Neural cell (in vitro differentiated cells): ENCODE results near the gene ACOX3. TPM values are rescaled to one million over a fixed set of nuclear protein-coding genes. Genes with fewer than 3 reads are reported as not detected.

Experiments used
- H2AFZ ChIP-seq: fragments of 200-600, 300-800 bp; sonication (generic), shearing (Covaris generic); 2 replicates; pipeline ENCODE4 v1.6.0; 2014; ENCODE audit warnings: low read depth, mild to moderate bottlenecking, antibody characterized with exemption, low read length, moderate library complexity
- H3F3A ChIP-seq: fragments of 200-600 bp; shearing (Covaris generic); 2 replicates; pipeline ENCODE4 v1.6.1; 2016; ENCODE audit warnings: mild to moderate bottlenecking, moderate library complexity, mixed read lengths, antibody characterized with exemption, low read length; ENCODE audit not compliant: insufficient read depth, poor library complexity, severe bottlenecking
- H3K27ac ChIP-seq: fragments of 200-600, 300-800 bp; sonication (generic), shearing (Covaris generic); 2 replicates; pipeline ENCODE4 v1.5.1; 2014; ENCODE audit warnings: mild to moderate bottlenecking, low read length, moderate library complexity
- H3K27me3 ChIP-seq: fragments of 300-800, 200-600 bp; sonication (generic), shearing (Covaris generic); 2 replicates; pipeline ENCODE4 v1.6.0; 2014; ENCODE audit warnings: mild to moderate bottlenecking, low read depth, low read length, moderate library complexity; ENCODE audit not compliant: insufficient read depth
- H3K36me3 ChIP-seq: fragments of 300-800, 200-600 bp; sonication (generic), shearing (Covaris generic); 2 replicates; pipeline ENCODE4 v1.5.1; 2014; ENCODE audit warnings: mild to moderate bottlenecking, antibody characterized with exemption, low read length, moderate library complexity; ENCODE audit not compliant: insufficient read depth
- H3K4me2 ChIP-seq: fragments of 300-800, 200-600 bp; sonication (generic), shearing (Covaris generic); 2 replicates; pipeline ENCODE4 v1.6.0; 2014; ENCODE audit warnings: mild to moderate bottlenecking, low read length
- H3K4me3 ChIP-seq: fragments of 300-800, 200-600 bp; sonication (generic), shearing (Covaris generic); 2 replicates; pipeline ENCODE4 v1.5.1; 2014; ENCODE audit warnings: mild to moderate bottlenecking, low read length, moderate library complexity
- H3K79me2 ChIP-seq: fragments of 200-600 bp; shearing (Covaris generic); replicated peaks from 2 replicates; pipeline ENCODE4 v1.6.0; 2014; ENCODE audit warnings: mild to moderate bottlenecking, low read length, moderate library complexity; ENCODE audit not compliant: insufficient read depth
- H3K9ac ChIP-seq: fragments of 300-800, 200-600 bp; sonication (generic), shearing (Covaris generic); 2 replicates; pipeline ENCODE4 v1.6.1; 2016; ENCODE audit warnings: mild to moderate bottlenecking, low read length, mixed read lengths
- H3K9me2 ChIP-seq: fragments of 200-600 bp; shearing (Covaris generic); 2 replicates; pipeline ENCODE4 v1.6.1; 2016; ENCODE audit warnings: mild to moderate bottlenecking, low read length, mixed read lengths; ENCODE audit not compliant: insufficient read depth
- H3K9me3 ChIP-seq: fragments of 200-600, 300-800 bp; sonication (generic), shearing (Covaris generic); 2 replicates; pipeline ENCODE4 v1.6.1; 2016; ENCODE audit warnings: mild to moderate bottlenecking, mixed run types, low read length, moderate library complexity, mixed read lengths
- H4K20me1 ChIP-seq: fragments of 200-600 bp; shearing (Covaris generic); 2 replicates; pipeline ENCODE4 v1.6.1; 2016; ENCODE audit warnings: mild to moderate bottlenecking, mixed run types; ENCODE audit not compliant: insufficient read depth
- EP300 ChIP-seq: fragments of 450-650 bp; conservative IDR thresholded peaks from 2 replicates; pipeline ENCODE4 v1.6.1; 2014; ENCODE audit warnings: antibody characterized with exemption, mild to moderate bottlenecking, moderate library complexity; ENCODE audit not compliant: poor library complexity, severe bottlenecking
- EZH2 ChIP-seq: fragments of 200-600, 300-800 bp; shearing (Covaris generic), sonication (generic); IDR thresholded peaks from 2 replicates; pipeline ENCODE4 v1.6.1; 2014; ENCODE audit warnings: antibody characterized with exemption, low read length, borderline replicate concordance, mild to moderate bottlenecking; ENCODE audit not compliant: insufficient read depth, poor library complexity, severe bottlenecking
- MXI1 ChIP-seq: fragments of 450-650 bp; conservative IDR thresholded peaks from 2 replicates; pipeline ENCODE4 v1.6.1; 2014; ENCODE audit warnings: antibody characterized with exemption, mild to moderate bottlenecking; ENCODE audit not compliant: poor library complexity, severe bottlenecking
- POLR2AphosphoS5 ChIP-seq: IDR thresholded peaks from 2 replicates; pipeline ENCODE4 v1.6.1; 2012
- RAD21 ChIP-seq: fragments of 450-650 bp; conservative IDR thresholded peaks from 2 replicates; pipeline ENCODE4 v1.6.1; 2014; ENCODE audit warnings: antibody characterized with exemption, mild to moderate bottlenecking, moderate library complexity
- REST ChIP-seq: IDR thresholded peaks from 2 replicates; pipeline ENCODE4 v1.6.1; 2012; ENCODE audit warnings: borderline replicate concordance
- SMC3 ChIP-seq: fragments of 450-650 bp; conservative IDR thresholded peaks from 2 replicates; pipeline ENCODE4 v1.6.1; 2014; ENCODE audit warnings: antibody characterized with exemption, mild to moderate bottlenecking, moderate library complexity; ENCODE audit not compliant: poor library complexity
- TAF1 ChIP-seq: IDR thresholded peaks from 2 replicates; pipeline ENCODE4 v1.6.1; 2012; ENCODE audit warnings: low read depth
- polyA plus RNA-seq: library from polyadenylated mRNA; depleted of rRNA; stranded (reverse); fragments of >200 nt; gene quantifications from 2 replicates; pipeline ENCODE4 v1.2.3, GENCODE V29; 2014
- TF ChIP-seq, protein P1 (sequence below): fragments of 450-650 bp; IDR thresholded peaks from 2 replicates; pipeline ENCODE4 v1.5.1; 2014; ENCODE audit warnings: antibody characterized with exemption, mild to moderate bottlenecking, moderate library complexity; ENCODE audit not compliant: poor library complexity, severe bottlenecking

Gene ACOX3
- polyA plus RNA-seq, 1 donor from 2014 or later = 13.2 TPM

GRCh38 chr4:8334786-8335460 lies 105.6 kb downstream of the ACOX3 start:
- H2AFZ ChIP-seq = no peak overlapping the region
- no peak overlapping the region for H3K4me3 ChIP-seq
- H3K79me2 ChIP-seq = no peaks in the 10 kb centered on the region
- H3F3A ChIP-seq = no peaks in the 10 kb centered on the region
- no peaks in the 10 kb centered on the region for H3K9me2 ChIP-seq
- H4K20me1 ChIP-seq = no peaks in the 10 kb centered on the region
- H3K36me3 ChIP-seq = no peaks in the 10 kb centered on the region
- no peak overlapping the region for H3K4me2 ChIP-seq
- H3K27ac ChIP-seq = no peak overlapping the region
- TF ChIP-seq EP300 = no peak
- TF ChIP-seq TAF1 = no peak
- no peak for TF ChIP-seq MXI1
- no peak for TF ChIP-seq RAD21
- TF ChIP-seq EZH2 = no peak
- TF ChIP-seq, protein P1, sequence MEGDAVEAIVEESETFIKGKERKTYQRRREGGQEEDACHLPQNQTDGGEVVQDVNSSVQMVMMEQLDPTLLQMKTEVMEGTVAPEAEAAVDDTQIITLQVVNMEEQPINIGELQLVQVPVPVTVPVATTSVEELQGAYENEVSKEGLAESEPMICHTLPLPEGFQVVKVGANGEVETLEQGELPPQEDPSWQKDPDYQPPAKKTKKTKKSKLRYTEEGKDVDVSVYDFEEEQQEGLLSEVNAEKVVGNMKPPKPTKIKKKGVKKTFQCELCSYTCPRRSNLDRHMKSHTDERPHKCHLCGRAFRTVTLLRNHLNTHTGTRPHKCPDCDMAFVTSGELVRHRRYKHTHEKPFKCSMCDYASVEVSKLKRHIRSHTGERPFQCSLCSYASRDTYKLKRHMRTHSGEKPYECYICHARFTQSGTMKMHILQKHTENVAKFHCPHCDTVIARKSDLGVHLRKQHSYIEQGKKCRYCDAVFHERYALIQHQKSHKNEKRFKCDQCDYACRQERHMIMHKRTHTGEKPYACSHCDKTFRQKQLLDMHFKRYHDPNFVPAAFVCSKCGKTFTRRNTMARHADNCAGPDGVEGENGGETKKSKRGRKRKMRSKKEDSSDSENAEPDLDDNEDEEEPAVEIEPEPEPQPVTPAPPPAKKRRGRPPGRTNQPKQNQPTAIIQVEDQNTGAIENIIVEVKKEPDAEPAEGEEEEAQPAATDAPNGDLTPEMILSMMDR = no peak
- TF ChIP-seq REST = no peak
- no peak for TF ChIP-seq POLR2AphosphoS5
- no peak for TF ChIP-seq SMC3
- no peak overlapping the region for H3K9ac ChIP-seq
- no peaks in the 10 kb centered on the region for H3K27me3 ChIP-seq
- peaks cover 3% of the 10 kb centered on the region for H3K9me3 ChIP-seq

DNA sequence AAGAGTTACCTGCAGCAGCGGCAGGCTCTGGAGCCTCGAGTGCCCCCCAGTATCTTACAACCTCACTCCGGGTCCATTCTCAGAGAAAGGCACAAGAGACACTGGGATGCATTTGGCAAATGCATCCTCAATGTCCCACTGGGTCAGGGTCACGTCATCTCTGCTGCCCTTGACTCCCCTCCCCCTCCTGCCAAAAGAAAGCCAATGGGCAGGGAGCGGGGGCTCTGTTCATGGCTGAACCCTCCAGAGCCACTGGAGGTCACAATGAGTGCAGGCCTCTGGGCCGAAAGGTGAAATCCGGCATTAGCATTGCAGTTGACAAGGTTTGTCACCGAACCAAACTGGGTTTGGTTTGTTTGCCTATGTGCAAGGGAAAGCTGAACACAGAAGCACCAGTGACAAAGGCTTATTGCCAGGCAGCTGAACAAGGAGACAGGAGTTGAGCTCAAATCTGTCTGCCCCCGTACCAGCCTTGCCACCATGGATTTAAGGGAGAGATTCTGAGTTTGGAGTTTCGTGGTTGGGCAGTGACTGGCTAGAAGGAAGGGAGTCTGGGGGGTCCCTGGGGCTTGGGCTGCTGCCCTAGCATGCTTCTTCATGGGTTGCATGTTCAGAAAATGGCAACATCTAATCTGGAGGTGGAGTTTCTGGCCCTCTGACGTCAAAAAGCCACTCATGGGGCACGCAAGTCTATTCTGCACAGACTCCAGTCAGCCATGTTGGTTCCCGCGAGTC lies 106.6 kb downstream of the ACOX3 start:
- Histone ChIP-seq H3K9me2 (no peaks in the 10 kb centered on the region), H2AFZ (no peak overlapping the region), H3K4me2 (no peak overlapping the region), H3K36me3 (no peaks in the 10 kb centered on the region), H3K9ac (no peak overlapping the region), H3K79me2 (no peaks in the 10 kb centered on the region), H4K20me1 (no peaks in the 10 kb centered on the region), H3K27ac (no peak overlapping the region), H3K27me3 (no peaks in the 10 kb centered on the region), H3K4me3 (no peak overlapping the region), H3F3A (no peaks in the 10 kb centered on the region), H3K9me3 (peaks cover 3% of the 10 kb centered on the region)
- TF ChIP-seq POLR2AphosphoS5 (no peak), REST (no peak), MXI1 (no peak), TAF1 (no peak), EP300 (no peak), EZH2 (no peak), SMC3 (no peak), RAD21 (no peak)
- TF ChIP-seq, protein P1 = no peak
